ENCODE data around the gene TRPM1.
A peak's percentile ranks its signal among the peaks of the same experiment; 100 is the strongest.

The TRPM1 gene

GRCh38 chr15:31014608-31014925 is 87.0 kb downstream of the TRPM1 start:
- Histone ChIP-seq H3K4me3 (ENCODE audit: low read length) (no peak overlapping the region), H3K36me3 (ENCODE audit: control insufficient read depth, insufficient read depth, low read length) (no peaks in the 10 kb centered on the region), H3K9ac (ENCODE audit: low read length) (no peak overlapping the region), H3K4me1 (ENCODE audit: control insufficient read depth, insufficient read depth, low read length) (no peaks in the 10 kb centered on the region), H3K27ac (ENCODE audit: low read depth, low read length) (no peak overlapping the region), H3K27me3 (ENCODE audit: control insufficient read depth, insufficient read depth, low read length) (no peaks in the 10 kb centered on the region)

- H3K4me3 ChIP-seq (ENCODE audit: low read length): no peak overlapping the region
- H3K9ac ChIP-seq (ENCODE audit: low read length): no peak overlapping the region
- H3K27ac ChIP-seq (ENCODE audit: low read depth, low read length): no peak overlapping the region
- H3K4me1 ChIP-seq (ENCODE audit: control insufficient read depth, insufficient read depth, low read length): no peaks in the 10 kb centered on the region
- no peaks in the 10 kb centered on the region for H3K27me3 ChIP-seq (ENCODE audit: control insufficient read depth, insufficient read depth, low read length)
- H3K36me3 ChIP-seq (ENCODE audit: control insufficient read depth, insufficient read depth, low read length): no peaks in the 10 kb centered on the region
These were observed 87.5 kb downstream of the TRPM1 start for GRCh38 chr15:31013863-31014607.

- Histone ChIP-seq H3K4me3 (ENCODE audit: low read length) (no peak overlapping the region), H3K4me1 (ENCODE audit: control insufficient read depth, insufficient read depth, low read length) (no peaks in the 10 kb centered on the region), H3K9ac (ENCODE audit: low read length) (no peak overlapping the region), H3K36me3 (ENCODE audit: control insufficient read depth, insufficient read depth, low read length) (no peaks in the 10 kb centered on the region), H3K27me3 (ENCODE audit: control insufficient read depth, insufficient read depth, low read length) (no peaks in the 10 kb centered on the region), H3K27ac (ENCODE audit: low read depth, low read length) (no peak overlapping the region)
These were observed 89.1 kb downstream of the TRPM1 start for GRCh38 chr15:31012455-31012854.

GRCh38 chr15:31010036-31010435 is 91.5 kb downstream of the TRPM1 start:
- Histone ChIP-seq H3K27ac (ENCODE audit: low read depth, low read length) (no peak overlapping the region), H3K4me3 (ENCODE audit: low read length) (no peak overlapping the region), H3K27me3 (ENCODE audit: control insufficient read depth, insufficient read depth, low read length) (no peaks in the 10 kb centered on the region), H3K4me1 (ENCODE audit: control insufficient read depth, insufficient read depth, low read length) (no peaks in the 10 kb centered on the region), H3K9ac (ENCODE audit: low read length) (no peak overlapping the region), H3K36me3 (ENCODE audit: control insufficient read depth, insufficient read depth, low read length) (no peaks in the 10 kb centered on the region)

GRCh38 chr15:31005660-31006059 is 95.9 kb downstream of the TRPM1 start:
- H3K27ac ChIP-seq (ENCODE audit: low read depth, low read length): no peak overlapping the region
- no peak overlapping the region for H3K4me3 ChIP-seq (ENCODE audit: low read length)
- no peaks in the 10 kb centered on the region for H3K36me3 ChIP-seq (ENCODE audit: control insufficient read depth, insufficient read depth, low read length)
- H3K27me3 ChIP-seq (ENCODE audit: control insufficient read depth, insufficient read depth, low read length): no peaks in the 10 kb centered on the region
- no peak overlapping the region for H3K9ac ChIP-seq (ENCODE audit: low read length)
- no peaks in the 10 kb centered on the region for H3K4me1 ChIP-seq (ENCODE audit: control insufficient read depth, insufficient read depth, low read length)

GRCh38 chr15:31004220-31004733 is 97.2 kb downstream of the TRPM1 start:
- Histone ChIP-seq H3K4me3 (ENCODE audit: low read length) (no peak overlapping the region), H3K36me3 (ENCODE audit: control insufficient read depth, insufficient read depth, low read length) (no peaks in the 10 kb centered on the region), H3K27ac (ENCODE audit: low read depth, low read length) (no peak overlapping the region), H3K9ac (ENCODE audit: low read length) (no peak overlapping the region), H3K27me3 (ENCODE audit: control insufficient read depth, insufficient read depth, low read length) (no peaks in the 10 kb centered on the region), H3K4me1 (ENCODE audit: control insufficient read depth, insufficient read depth, low read length) (no peaks in the 10 kb centered on the region)

GRCh38 chr15:31001702-31002101 is 99.8 kb downstream of the TRPM1 start:
- Histone ChIP-seq H3K4me1 (ENCODE audit: control insufficient read depth, insufficient read depth, low read length) (no peaks in the 10 kb centered on the region), H3K36me3 (ENCODE audit: control insufficient read depth, insufficient read depth, low read length) (no peaks in the 10 kb centered on the region), H3K4me3 (ENCODE audit: low read length) (no peak overlapping the region), H3K27ac (ENCODE audit: low read depth, low read length) (no peak overlapping the region), H3K27me3 (ENCODE audit: control insufficient read depth, insufficient read depth, low read length) (no peaks in the 10 kb centered on the region), H3K9ac (ENCODE audit: low read length) (no peak overlapping the region)

- Histone ChIP-seq H3K36me3 (ENCODE audit: control insufficient read depth, insufficient read depth, low read length) (no peaks in the 10 kb centered on the region), H3K4me1 (ENCODE audit: control insufficient read depth, insufficient read depth, low read length) (no peaks in the 10 kb centered on the region), H3K9ac (ENCODE audit: low read length) (no peak overlapping the region), H3K27me3 (ENCODE audit: control insufficient read depth, insufficient read depth, low read length) (no peaks in the 10 kb centered on the region), H3K4me3 (ENCODE audit: low read length) (no peak overlapping the region), H3K27ac (ENCODE audit: low read depth, low read length) (no peak overlapping the region)
These were observed 101.8 kb downstream of the TRPM1 start for GRCh38 chr15:30999729-31000128.

GRCh38 chr15:30997270-30997669 is 104.3 kb downstream of the TRPM1 start:
- H3K27me3 ChIP-seq (ENCODE audit: control insufficient read depth, insufficient read depth, low read length): no peaks in the 10 kb centered on the region
- no peak overlapping the region for H3K27ac ChIP-seq (ENCODE audit: low read depth, low read length)
- no peaks in the 10 kb centered on the region for H3K36me3 ChIP-seq (ENCODE audit: control insufficient read depth, insufficient read depth, low read length)
- peaks cover 2% of the 10 kb centered on the region for H3K4me1 ChIP-seq (ENCODE audit: control insufficient read depth, insufficient read depth, low read length)
- no peak overlapping the region for H3K9ac ChIP-seq (ENCODE audit: low read length)
- H3K4me3 ChIP-seq (ENCODE audit: low read length): no peak overlapping the region

GRCh38 chr15:30992249-30992864 is 109.2 kb downstream of the TRPM1 start:
- Histone ChIP-seq H3K9ac (ENCODE audit: low read length) (peak overlapping the region; percentile 84), H3K27ac (ENCODE audit: low read depth, low read length) (peak overlapping the region; percentile 88), H3K27me3 (ENCODE audit: control insufficient read depth, insufficient read depth, low read length) (no peaks in the 10 kb centered on the region), H3K4me1 (ENCODE audit: control insufficient read depth, insufficient read depth, low read length) (peaks cover 8% of the 10 kb centered on the region), H3K4me3 (ENCODE audit: low read length) (peak overlapping the region; percentile 91), H3K36me3 (ENCODE audit: control insufficient read depth, insufficient read depth, low read length) (no peaks in the 10 kb centered on the region)

GRCh38 chr15:30991255-30992235 is 110.0 kb downstream of the TRPM1 start, which contains the start of gene MTMR10:
TSS of gene MTMR10 (minus strand) at chr15:30991628. CDS start at chr15:30991506, 122 bp downstream.
- Histone ChIP-seq H3K4me1 (ENCODE audit: control insufficient read depth, insufficient read depth, low read length) (peaks cover 8% of the 10 kb centered on the region), H3K4me3 (ENCODE audit: low read length) (peak within 1 kb of the TSS; percentile 91), H3K36me3 (ENCODE audit: control insufficient read depth, insufficient read depth, low read length) (no peaks in the 10 kb centered on the region), H3K9ac (ENCODE audit: low read length) (peak within 1 kb of the TSS; percentile 88), H3K27me3 (ENCODE audit: control insufficient read depth, insufficient read depth, low read length) (no peaks in the 10 kb centered on the region), H3K27ac (ENCODE audit: low read depth, low read length) (peak within 1 kb of the TSS; percentile 88)
